Nephron progenitor cell (in vitro differentiated cells): Measurements from ENCODE around the gene RAPGEF5.

ENCODE experiments used
- DNase-seq: peaks from one replicate; pipeline ENCODE4 v3.0.0; 2021
- H3K27ac Mint-ChIP-seq: 2 replicates; pipeline ENCODE4 v1.8.0; 2021; ENCODE audit warnings: mild to moderate bottlenecking, moderate library complexity, mixed read lengths
- H3K27me3 Mint-ChIP-seq: 2 replicates; pipeline ENCODE4 v1.8.0; 2021; ENCODE audit warnings: mild to moderate bottlenecking, low read depth, mixed read lengths; ENCODE audit not compliant: poor library complexity
- H3K36me3 Mint-ChIP-seq: 2 replicates; pipeline ENCODE4 v1.8.0; 2021; ENCODE audit warnings: low read depth, mixed read lengths
- H3K4me1 Mint-ChIP-seq: 2 replicates; pipeline ENCODE4 v1.8.0; 2021; ENCODE audit warnings: mixed read lengths
- H3K4me3 Mint-ChIP-seq: 2 replicates; pipeline ENCODE4 v1.8.0; 2021; ENCODE audit warnings: mild to moderate bottlenecking, moderate library complexity, mixed read lengths
- H3K9me3 Mint-ChIP-seq: 2 replicates; pipeline ENCODE4 v1.8.0; 2021; ENCODE audit warnings: mild to moderate bottlenecking, moderate library complexity, mixed read lengths
- TF ChIP-seq, protein P1 (sequence below): fragments of 200-600 bp; sonication (generic); IDR thresholded peaks from 2 replicates; pipeline ENCODE4 v1.5.0; 2021; ENCODE audit warnings: antibody characterized with exemption

RAPGEF5 gene

DNA sequence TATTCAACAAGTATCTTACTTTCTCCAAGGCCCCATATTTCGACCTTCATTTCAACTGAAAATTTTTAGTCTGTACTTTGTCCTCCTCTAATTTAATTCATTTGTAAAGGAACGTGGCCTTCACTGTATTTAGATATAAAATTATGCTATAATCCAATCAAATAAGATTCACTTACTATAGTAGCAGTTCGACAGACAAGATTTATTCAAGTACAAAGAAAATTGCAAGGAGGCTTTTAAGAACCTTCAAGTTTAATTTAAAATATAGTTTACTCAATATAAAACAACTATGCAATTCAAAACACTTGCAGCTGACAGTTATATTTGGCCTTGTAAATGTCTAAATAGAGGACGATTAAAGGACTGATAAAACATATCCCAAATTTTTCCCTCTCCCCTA lies 85.6 kb downstream of the RAPGEF5 start:
- Mint-ChIP-seq H3K27me3 (peaks cover 9% of the 10 kb centered on the region), H3K4me1 (peaks cover 26% of the 10 kb centered on the region), H3K9me3 (peaks cover 4% of the 10 kb centered on the region), H3K27ac (no peak overlapping the region), H3K4me3 (no peak overlapping the region), H3K36me3 (no peaks in the 10 kb centered on the region)
- no peak for DNase-seq
- TF ChIP-seq, protein P1, sequence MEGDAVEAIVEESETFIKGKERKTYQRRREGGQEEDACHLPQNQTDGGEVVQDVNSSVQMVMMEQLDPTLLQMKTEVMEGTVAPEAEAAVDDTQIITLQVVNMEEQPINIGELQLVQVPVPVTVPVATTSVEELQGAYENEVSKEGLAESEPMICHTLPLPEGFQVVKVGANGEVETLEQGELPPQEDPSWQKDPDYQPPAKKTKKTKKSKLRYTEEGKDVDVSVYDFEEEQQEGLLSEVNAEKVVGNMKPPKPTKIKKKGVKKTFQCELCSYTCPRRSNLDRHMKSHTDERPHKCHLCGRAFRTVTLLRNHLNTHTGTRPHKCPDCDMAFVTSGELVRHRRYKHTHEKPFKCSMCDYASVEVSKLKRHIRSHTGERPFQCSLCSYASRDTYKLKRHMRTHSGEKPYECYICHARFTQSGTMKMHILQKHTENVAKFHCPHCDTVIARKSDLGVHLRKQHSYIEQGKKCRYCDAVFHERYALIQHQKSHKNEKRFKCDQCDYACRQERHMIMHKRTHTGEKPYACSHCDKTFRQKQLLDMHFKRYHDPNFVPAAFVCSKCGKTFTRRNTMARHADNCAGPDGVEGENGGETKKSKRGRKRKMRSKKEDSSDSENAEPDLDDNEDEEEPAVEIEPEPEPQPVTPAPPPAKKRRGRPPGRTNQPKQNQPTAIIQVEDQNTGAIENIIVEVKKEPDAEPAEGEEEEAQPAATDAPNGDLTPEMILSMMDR = no peak

DNA sequence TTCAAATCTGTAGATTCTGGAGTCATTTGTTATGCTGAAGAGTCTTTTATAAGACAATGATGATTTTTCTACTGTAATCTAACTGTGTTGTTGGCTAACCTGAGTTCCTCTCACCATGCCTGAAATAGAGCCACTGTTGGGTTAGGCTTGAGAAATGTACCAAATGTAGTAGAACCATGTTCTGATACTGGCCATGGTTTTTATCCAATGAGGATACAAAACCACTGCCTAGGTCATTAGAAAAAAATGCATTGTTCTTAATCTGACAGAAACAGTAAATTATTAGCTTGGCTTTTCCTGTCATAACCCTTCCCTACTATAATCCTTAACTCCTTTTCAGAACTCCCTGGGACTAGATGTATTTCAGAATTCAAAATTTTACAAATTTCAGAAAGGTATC lies 86.6 kb downstream of the RAPGEF5 start:
- TF ChIP-seq, protein P1 = no peak
- Mint-ChIP-seq H3K27me3 (peaks cover 9% of the 10 kb centered on the region), H3K36me3 (no peaks in the 10 kb centered on the region), H3K27ac (no peak overlapping the region), H3K4me1 (peaks cover 26% of the 10 kb centered on the region), H3K4me3 (no peak overlapping the region), H3K9me3 (peaks cover 4% of the 10 kb centered on the region)
- DNase-seq = no peak

DNA sequence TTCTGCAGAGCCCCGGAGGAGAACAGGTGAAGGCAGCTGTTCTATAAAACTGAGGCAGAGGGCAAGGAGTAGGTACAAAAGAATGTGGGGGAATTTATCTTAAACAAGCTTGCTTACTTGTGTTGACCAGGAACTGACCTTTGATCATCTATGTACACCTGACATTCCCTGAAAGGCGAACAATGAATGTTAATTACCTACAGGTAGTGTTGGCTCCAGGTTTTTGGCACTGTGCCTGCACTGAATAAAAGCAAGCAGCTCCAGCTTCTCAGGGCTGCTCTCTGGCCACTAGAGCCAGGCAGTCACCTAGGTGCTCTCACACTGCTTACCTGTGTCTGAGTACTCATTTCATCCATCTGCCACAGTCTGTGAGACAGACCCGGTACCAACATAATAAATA lies 87.0 kb downstream of the RAPGEF5 start:
- H3K27ac Mint-ChIP-seq = no peak overlapping the region
- H3K4me3 Mint-ChIP-seq = no peak overlapping the region
- no peak for DNase-seq
- H3K36me3 Mint-ChIP-seq = no peaks in the 10 kb centered on the region
- peaks cover 26% of the 10 kb centered on the region for H3K4me1 Mint-ChIP-seq
- TF ChIP-seq, protein P1 = no peak
- peaks cover 4% of the 10 kb centered on the region for H3K9me3 Mint-ChIP-seq
- peaks cover 6% of the 10 kb centered on the region for H3K27me3 Mint-ChIP-seq

DNA sequence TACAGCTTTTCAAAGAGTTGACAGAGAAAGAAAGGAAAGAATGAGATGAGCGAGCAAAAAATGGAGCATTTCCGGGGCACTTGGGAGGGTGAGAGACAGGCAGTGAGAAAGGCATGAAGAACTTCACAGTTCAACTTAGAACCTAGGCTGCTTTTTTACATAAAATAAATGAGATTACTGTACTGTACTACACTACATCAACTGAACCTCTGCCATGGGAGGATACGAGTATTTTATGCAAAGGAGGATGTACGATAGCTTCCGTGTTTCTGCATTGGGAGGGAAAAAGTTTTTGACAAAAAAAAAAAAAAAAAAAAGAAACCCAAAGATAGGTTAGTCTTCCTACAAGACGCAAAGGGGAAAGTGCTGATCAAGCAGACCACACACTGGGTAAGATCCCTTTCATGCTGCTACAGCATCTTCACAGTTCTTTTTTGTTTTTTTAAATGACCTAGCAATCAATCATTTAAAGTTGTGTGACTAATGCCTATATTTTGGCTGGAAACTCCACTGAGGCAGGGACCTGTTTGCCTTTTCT lies 88.0 kb downstream of the RAPGEF5 start:
- TF ChIP-seq, protein P1 = no peak
- no peaks in the 10 kb centered on the region for H3K36me3 Mint-ChIP-seq
- H3K27me3 Mint-ChIP-seq = peaks cover 5% of the 10 kb centered on the region
- no peak for DNase-seq
- peaks cover 26% of the 10 kb centered on the region for H3K4me1 Mint-ChIP-seq
- no peak overlapping the region for H3K27ac Mint-ChIP-seq
- H3K4me3 Mint-ChIP-seq = no peak overlapping the region
- H3K9me3 Mint-ChIP-seq = peaks cover 2% of the 10 kb centered on the region

DNA sequence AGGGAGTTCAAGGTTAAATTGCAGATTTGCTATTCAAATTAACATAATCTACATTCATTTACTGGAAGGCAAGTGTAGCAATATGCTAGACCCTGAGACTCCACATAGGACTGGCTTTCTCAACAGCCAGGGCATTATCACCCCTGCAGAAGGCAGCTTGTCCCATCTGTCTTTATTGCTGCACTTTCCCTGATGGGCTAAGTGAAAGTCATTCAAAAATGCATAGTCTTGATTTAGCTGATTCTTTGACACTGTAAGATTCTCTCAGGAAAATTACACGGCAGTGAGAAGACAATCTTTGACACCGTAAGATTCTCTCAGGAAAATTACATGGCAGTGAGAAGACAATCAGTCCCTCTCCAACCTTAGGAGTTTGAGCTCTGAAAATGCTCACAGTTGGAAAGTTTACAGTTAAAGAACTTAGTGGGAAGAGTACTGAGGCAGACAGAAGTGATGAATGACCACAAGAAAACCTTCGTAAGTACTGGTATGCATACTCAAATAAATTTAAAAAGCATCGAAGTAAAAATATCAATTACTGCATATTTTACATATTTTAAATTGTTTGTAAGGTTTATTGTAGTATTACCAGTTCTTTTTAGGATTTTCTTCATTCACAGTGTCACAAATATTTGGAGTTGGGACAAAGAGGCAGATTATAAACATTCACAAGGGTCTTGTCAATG lies 88.9 kb downstream of the RAPGEF5 start:
- Mint-ChIP-seq H3K27me3 (peaks cover 5% of the 10 kb centered on the region), H3K4me1 (peaks cover 26% of the 10 kb centered on the region), H3K27ac (no peak overlapping the region), H3K36me3 (no peaks in the 10 kb centered on the region), H3K4me3 (no peak overlapping the region), H3K9me3 (no peaks in the 10 kb centered on the region)
- TF ChIP-seq, protein P1 = no peak
- DNase-seq = no peak

DNA sequence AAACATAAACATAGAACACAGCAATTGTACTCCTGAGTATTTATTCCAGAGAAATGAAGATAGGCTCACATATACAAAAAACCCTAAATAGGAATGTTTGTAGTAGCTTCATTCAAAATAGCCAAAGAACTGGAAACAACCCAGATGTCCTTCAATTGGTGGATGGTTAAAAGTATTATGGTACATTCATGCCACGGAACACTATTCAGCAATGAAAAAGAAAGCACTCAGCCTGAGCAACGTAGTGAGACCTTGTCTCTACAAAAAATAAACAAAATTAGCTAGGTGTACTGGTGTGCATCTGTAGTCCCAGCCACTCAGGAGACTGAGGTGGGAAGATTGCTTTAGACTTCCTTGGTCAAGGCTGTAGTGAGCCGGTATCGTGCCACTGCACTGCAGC lies 94.4 kb downstream of the RAPGEF5 start:
- Mint-ChIP-seq H3K27ac (no peak overlapping the region), H3K36me3 (no peaks in the 10 kb centered on the region), H3K4me3 (no peak overlapping the region), H3K27me3 (peaks cover 3% of the 10 kb centered on the region), H3K9me3 (no peaks in the 10 kb centered on the region), H3K4me1 (peaks cover 2% of the 10 kb centered on the region)
- DNase-seq = no peak
- TF ChIP-seq, protein P1 = no peak
